ENCODE data around the gene DGKD.

Gene DGKD

GRCh38 chr2:233414273-233414654 is 60.0 kb downstream of the DGKD start:
- DNase-seq = no peak

GRCh38 chr2:233414777-233415570 is 60.7 kb downstream of the DGKD start:
- peak; percentile 51 to 72 for DNase-seq

- DNase-seq = no peak
Observed at GRCh38 chr2:233416199-233416598, 61.9 kb downstream of the DGKD start.

GRCh38 chr2:233416706-233417105 is 62.4 kb downstream of the DGKD start:
- DNase-seq = no peak

GRCh38 chr2:233417282-233417681 is 63.0 kb downstream of the DGKD start:
- no peak for DNase-seq

DNA sequence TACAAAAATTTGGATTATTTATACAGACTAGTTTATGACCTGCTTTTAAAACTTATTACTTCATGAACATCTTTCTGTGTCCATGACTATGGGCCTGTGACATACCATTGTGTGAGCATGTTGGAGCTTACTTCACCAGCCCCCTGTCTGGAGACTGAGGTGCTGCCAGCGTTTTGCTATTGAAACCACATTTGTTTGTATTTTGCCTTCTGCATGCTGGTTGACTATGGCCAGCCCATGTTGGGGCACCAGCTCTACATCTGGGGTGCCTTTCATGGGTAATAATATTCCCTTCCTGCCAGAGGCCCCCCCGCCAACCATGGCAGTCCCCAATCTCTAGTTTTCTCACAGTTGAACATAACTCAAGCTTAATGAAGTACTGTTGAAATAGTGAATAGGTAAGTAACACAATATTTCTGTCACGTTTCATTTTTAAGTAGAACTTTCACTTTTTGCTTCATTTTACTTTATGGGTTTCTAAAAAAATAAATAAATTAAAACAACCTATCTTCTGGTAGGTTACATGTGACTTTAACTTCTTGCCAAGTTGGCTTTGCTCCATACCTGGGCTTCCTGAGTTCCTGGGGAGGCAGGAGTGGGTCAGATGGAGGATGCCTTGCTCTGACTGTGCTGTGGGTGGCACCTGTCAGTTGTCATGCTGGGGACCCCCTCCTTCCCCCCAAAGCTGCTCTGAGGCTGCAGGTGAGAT is 63.9 kb downstream of the DGKD start:
- no peak for DNase-seq

DNA sequence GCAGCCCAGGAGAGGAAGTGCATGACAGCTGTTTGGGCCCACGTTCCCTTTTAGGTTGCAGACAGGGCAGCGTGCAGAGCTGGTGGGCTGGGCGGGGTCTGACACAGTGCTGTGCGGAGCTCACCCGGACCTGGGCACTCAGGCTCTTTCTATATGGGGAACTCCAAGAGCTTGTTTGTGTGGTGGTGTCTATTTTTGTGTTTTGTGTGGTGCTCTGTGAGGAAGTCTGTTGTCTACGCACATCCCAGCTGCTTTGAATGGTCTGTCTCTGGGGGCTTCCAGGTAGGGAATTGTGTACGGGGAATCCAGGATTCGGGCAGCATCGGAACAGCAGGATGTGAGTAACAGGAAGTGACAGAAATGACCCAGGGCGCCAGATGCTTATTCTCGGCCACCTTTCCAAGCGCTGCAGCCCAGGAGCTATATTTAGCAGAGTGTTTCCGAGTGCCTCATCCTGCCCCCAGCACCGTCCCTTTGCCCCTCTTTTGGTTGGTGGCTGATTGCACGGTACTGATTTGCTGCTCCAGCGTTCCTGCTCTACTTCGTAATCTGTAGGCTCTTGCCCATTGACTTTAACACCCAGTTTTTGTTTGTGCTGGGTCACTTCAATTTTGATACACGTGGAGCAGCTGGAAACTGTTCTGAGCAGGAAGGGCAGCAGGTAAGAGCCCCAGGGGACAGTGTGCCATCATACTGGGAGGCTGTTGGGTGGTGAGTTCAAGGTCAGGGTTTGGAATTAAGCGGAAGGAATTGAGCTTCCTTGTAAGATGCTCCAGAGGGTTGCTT is 64.7 kb downstream of the DGKD start:
- DNase-seq = peak; percentile 45 to 60

GRCh38 chr2:233419602-233420391 is 65.5 kb downstream of the DGKD start:
- peak; percentile 37 to 56 for DNase-seq

DNA sequence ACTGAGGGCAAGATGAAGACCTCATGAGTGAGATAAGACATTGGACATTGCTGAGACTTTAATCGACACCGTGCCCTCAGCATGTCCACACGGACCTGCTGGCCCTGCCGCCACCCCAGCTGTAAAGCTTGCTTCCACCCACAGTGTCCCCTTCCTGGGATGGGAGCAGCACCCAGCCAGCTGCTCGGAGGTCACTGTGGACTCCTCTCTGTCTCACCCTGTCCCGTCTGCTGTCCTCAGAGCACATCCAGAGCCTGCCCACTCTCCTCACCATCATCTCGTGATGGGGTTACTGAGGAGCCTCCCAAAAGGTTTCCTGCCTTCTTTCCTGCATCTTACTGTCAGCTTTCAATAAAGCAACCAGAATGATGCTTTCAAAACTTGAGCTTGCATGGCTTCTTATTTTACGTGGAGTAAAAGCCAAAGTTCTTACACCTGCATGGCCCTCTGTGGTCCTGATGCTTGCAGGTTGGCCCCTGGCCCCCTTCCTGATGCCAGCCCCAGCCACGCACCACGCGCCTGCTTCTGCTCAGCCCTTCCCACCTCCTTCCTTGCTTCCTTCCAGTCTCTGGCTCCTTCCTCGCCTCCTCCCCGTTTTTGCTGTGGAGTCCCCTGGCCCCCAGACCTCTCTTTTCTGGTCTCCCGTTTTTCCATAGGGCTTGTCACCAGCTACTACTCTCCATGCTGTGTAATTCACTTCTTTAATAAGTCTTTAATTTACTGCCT is 67.0 kb downstream of the DGKD start:
- peak in 1 of 2 experiments; percentile 5 for DNase-seq

GRCh38 chr2:233422050-233422639 is 67.9 kb downstream of the DGKD start:
- peak; percentile 54 to 66 for DNase-seq

DNA sequence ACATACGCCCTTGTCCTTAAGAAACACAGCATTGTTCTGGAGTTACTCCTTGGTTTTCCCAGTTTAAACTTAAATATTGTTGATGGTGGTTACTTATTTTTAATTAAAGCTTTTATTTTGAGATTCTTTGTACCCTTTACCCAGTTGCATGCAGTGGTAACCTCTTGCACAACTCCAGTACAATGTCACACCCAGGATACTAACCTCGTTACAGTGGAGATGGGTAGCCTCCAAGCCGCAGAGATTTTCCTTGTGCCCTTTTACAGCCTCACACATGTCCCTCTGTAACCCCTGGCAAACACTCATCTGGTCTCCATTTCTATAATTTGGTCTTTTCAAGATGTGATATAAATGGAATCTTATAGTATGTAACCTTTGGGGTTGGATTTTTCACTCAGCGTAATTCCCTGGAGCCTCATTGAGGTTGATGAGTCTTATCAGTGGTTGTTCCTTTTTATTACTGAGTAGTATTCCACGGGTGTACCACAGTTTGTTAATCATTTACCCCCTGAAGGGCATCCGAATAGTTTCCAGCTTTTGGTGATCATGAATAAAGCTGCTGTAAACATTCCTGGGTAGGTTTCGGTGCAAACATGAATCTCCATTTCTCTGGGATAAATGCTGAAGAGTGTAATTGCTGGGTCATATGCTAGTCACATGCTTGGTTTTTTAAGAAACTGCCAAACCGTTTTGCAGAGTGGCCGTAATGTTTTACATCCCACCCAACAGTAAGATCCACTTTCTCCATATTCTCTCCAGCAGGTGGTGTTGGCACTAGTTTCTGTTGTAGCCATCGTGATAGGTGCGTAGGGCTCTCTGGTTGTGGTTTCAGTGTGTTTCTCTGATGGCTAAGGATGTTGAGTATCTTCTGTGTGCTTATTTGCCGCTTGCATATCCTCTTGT is 68.6 kb downstream of the DGKD start:
- peak in 1 of 2 experiments; percentile 3 for DNase-seq

DNA sequence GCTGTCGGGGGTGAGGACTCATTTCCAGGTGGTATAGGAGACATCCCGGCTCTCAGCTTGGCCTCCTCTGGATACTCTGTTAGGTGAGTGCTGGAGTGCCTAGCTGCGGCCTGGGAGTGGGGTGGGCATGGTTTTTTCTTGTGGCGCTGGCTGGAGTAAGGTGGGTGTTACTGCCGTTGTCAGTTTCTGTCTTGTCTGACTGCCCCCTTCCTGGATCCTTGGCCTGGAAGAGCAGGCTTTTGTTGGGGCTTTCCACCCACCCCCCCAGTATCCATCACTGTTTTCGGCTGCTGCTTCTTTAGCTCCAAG is 69.2 kb downstream of the DGKD start:
- no peak for DNase-seq

GRCh38 chr2:233424154-233424951 is 70.1 kb downstream of the DGKD start:
- DNase-seq = peak in 1 of 2 experiments; percentile 3

DNA sequence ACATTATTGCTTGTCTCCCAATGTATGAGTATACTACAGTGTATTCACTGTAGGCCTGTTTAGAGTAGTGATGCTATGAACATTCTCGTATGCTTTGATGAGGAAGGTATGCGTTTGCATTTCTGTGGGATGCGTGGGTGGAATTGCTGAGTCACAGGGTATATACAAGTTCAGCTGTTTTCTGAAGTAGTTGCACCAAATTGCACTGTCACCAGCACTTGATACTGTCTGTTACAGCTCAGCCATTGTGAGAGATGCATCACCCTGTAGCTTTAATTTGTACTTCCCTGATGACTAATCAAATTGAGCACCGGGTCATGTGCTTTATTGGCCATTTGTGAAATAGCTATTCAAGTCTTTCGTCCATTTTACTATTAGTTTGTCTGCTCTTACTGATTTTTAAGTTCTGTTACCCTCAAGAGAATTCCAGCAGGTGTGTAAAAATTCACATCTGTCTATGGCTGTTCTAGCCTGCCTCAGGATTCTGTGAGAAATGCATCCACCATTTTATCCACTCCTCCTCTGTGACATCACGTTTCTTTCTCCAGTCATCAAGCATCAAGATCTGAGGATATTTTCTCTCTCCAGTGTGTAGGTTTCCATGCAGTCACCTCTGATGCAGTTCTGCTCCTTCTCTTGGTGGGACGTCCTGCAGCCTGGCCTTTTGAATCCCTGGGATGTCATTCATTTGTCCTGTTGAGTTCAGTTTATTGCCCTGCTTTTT is 72.5 kb downstream of the DGKD start:
- peak; percentile 68 to 80 for DNase-seq

DNA sequence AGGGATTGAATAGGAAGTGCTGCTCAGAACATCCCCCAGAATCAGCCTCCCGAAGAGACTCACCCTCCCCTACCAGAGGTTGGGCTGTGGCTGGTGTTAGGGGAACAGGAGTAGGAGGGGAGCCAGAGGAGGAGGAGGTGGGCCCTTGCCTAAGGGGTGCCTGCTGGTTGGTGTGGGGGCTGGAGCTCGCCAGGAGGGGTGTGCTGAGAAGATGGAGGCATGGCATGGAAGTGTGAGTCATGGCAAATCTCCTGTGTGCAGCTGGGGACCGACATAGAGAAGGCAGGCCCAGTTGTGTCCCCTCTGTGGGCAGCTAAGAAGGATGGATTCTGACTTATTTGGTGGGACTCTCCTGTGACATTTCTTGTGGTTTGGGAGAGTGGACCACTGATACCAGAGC is 73.7 kb downstream of the DGKD start:
- peak in 1 of 2 experiments; percentile 2 for DNase-seq

DNA sequence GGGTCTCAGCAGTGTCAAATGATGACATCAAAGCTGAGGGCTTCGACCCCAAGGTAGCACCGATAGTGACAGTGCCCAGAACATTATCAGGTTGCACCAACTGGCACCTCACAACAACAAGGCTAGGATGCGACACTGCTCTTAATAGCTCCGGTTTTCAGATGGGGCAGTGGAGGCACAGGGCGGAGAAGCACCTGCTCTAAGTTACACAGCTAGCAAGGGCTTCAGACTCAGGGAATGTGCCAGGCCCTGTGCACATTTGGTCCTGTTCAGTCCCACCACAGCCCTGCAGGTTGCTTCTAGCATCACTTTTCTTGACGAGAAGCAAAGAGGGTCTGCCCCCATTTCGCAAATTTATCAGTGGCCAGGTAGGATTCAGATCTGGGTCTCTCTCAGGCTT is 74.1 kb downstream of the DGKD start:
- peak in 1 of 2 experiments; percentile 1 for DNase-seq

GRCh38 chr2:233429175-233429897 is 75.0 kb downstream of the DGKD start:
- DNase-seq = no peak

DNA sequence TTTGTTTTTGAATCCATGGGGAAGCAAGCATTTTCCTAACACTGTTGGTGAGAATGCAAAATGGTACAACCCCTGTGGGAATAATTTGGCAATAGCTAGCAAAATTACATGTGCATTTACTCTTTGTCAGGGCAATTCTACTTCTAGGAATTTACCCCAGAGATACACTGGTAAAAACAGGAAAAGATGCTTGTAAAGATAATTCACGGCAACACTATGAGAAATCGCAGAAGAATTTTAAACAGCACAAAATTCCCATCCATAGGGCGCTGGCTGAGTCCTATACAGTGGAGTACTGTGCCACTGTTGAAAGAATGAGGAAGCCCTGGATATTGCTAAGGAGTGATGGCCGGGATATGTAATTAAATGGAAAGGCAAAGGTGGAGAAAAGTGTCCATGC is 75.8 kb downstream of the DGKD start:
- DNase-seq = no peak
